ENCODE results near the gene ZDHHC12. TPM values are rescaled to one million over a fixed set of nuclear protein-coding genes. Genes with fewer than 3 reads are reported as not detected.

Gene ZDHHC12
- total RNA-seq, 1 experiment from 2014 or later: 35.2 TPM

DNA sequence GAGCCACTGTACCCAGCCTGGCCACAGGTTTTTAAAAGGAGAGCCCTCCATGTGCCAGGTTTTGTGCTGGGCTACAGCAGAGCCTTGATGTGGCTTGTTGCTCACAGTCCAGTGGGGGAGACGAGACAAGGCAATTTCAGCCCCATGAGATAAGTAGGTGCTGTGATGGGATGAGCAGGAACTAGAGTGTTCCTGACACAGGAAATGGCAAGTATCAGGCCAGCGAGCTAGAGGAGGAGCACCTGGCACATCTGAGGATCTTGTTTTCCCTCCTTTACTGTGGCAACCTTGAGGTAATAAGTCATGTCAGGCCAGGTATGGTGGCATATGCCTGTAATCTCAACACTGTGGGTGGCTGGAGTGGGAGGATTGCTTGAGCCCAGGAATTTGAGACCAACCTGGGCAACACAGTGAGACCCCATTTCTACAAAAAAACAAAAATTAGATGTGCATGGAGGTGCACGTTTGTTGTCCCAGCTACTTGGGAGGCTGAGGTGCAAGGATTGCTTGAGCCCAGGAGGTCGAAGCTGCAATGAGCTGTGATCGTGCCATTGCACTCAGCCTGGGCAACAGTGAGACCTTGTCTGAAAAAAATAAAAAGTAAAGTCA is 3.8 kb upstream of the ZDHHC12 start:
- H3K27ac ChIP-seq (ENCODE audit: low read depth, low read length, poor library complexity, severe bottlenecking): no peak overlapping the region
- H3K4me1 ChIP-seq (ENCODE audit: insufficient read depth, low read length, poor library complexity, severe bottlenecking): peaks cover 29% of the 10 kb centered on the region
- TF ChIP-seq EZH2 (IDR thresholded peaks at IDR 0.05; ENCODE audit: borderline replicate concordance, low read depth, low read length, poor library complexity, severe bottlenecking): no peak
- TF ChIP-seq, protein P1, sequence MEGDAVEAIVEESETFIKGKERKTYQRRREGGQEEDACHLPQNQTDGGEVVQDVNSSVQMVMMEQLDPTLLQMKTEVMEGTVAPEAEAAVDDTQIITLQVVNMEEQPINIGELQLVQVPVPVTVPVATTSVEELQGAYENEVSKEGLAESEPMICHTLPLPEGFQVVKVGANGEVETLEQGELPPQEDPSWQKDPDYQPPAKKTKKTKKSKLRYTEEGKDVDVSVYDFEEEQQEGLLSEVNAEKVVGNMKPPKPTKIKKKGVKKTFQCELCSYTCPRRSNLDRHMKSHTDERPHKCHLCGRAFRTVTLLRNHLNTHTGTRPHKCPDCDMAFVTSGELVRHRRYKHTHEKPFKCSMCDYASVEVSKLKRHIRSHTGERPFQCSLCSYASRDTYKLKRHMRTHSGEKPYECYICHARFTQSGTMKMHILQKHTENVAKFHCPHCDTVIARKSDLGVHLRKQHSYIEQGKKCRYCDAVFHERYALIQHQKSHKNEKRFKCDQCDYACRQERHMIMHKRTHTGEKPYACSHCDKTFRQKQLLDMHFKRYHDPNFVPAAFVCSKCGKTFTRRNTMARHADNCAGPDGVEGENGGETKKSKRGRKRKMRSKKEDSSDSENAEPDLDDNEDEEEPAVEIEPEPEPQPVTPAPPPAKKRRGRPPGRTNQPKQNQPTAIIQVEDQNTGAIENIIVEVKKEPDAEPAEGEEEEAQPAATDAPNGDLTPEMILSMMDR (conservative IDR thresholded peaks at IDR 0.05; ENCODE audit: low read depth, low read length): no peak
- H3K9me3 ChIP-seq (ENCODE audit: low read depth, low read length, poor library complexity, severe bottlenecking): no peaks in the 10 kb centered on the region
- CTCF ChIA-PET: no interaction called here
- DNase-seq (ENCODE audit: low spot score): no peak
- no TSS peak for BruUV-seq (replicated peaks)
- H3K36me3 ChIP-seq (ENCODE audit: insufficient read depth, low read length, poor library complexity, severe bottlenecking): no peaks in the 10 kb centered on the region
- intact Hi-C loops (cut with micrococcal nuclease; ENCODE audit: unreplicated experiment): no loop called here
- no peaks in the 10 kb centered on the region for H3K27me3 ChIP-seq (replicated peaks; ENCODE audit: insufficient read depth, low read depth, low read length, poor library complexity)
- H3K4me3 ChIP-seq (ENCODE audit: low read depth, low read length, poor library complexity, severe bottlenecking): no peak overlapping the region
- POLR2A ChIA-PET (ENCODE audit: low non-redundant PET): no interaction called here

DNA sequence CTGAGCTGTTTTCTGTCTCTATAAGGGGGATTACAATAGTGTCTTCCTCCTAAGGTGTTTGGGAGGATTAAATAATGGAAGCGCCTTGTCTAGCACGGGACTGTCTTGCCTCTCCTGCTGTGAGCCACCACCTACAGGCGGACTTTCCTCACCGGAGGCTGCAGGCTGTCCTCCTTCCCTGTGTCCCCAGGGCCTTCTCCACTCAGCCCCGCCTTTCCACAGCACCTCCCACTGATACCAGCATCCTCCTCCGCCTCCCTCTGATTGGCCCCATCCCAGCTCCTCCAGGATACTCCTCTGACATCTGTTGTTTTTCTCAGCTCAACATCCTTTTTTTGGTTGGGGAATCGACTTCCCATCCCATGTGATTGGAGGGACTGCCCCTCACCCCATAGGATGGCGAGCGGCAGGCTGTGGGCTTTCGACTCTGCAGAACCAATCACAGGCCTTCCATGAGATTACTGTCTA is 851 bp upstream of the ZDHHC12 start:
- peak; percentile 88 for DNase-seq (ENCODE audit: low spot score)
- intact Hi-C loops (cut with micrococcal nuclease; ENCODE audit: unreplicated experiment): no loop called here
- ChIA-PET CTCF (interaction anchor here (0.6 to 1.3 kb wide), 3 partner anchors 23 to 155 kb away, joined by 3 to 5 read pairs (median 3); partner anchors contain the start of gene PKN3), POLR2A (ENCODE audit: low non-redundant PET) (interaction anchor here (0.6 kb wide), 1 partner anchor 1436 kb away, joined by 4 read pairs; no protein-coding TSS in a partner anchor)
- no TSS peak for BruUV-seq (replicated peaks)
- H3K4me3 ChIP-seq (ENCODE audit: low read depth, low read length, poor library complexity, severe bottlenecking): peak overlapping the region; percentile 66
- H3K27ac ChIP-seq (ENCODE audit: low read depth, low read length, poor library complexity, severe bottlenecking): peak overlapping the region; percentile 67
- peaks cover 29% of the 10 kb centered on the region for H3K4me1 ChIP-seq (ENCODE audit: insufficient read depth, low read length, poor library complexity, severe bottlenecking)
- no peaks in the 10 kb centered on the region for H3K9me3 ChIP-seq (ENCODE audit: low read depth, low read length, poor library complexity, severe bottlenecking)
- peaks cover 6% of the 10 kb centered on the region for H3K36me3 ChIP-seq (ENCODE audit: insufficient read depth, low read length, poor library complexity, severe bottlenecking)
- no peak for TF ChIP-seq EZH2 (IDR thresholded peaks at IDR 0.05; ENCODE audit: borderline replicate concordance, low read depth, low read length, poor library complexity, severe bottlenecking)
- TF ChIP-seq, protein P1 (conservative IDR thresholded peaks at IDR 0.05; ENCODE audit: low read depth, low read length): no peak
- H3K27me3 ChIP-seq (replicated peaks; ENCODE audit: insufficient read depth, low read depth, low read length, poor library complexity): no peaks in the 10 kb centered on the region

DNA sequence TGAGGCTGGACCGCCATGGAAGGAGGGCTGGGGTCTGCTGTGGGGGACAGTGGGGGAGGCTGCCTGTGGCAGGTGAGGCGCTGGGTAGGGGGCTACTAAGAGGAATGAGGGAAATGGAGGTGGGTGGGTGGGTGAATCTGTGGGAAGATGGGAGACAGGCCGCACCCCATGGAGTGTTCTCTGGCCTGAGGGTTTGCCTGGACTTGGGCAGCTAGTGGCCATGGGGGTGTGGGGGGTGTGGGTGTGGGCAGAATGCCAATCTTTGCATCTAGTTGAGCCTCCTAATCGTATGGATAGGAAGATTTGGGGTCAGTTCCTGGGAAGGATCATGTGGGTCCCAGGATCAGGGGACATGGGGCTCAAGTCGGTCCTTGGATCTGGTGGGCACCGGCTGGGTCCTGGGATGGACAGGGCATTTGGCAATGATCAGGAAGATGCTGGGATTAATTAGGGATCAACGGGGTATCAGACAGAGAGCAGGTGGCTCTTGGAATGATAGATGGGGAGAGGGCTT is 518 bp downstream of the ZDHHC12 start:
- ChIA-PET CTCF (interaction anchor here (1.3 kb wide), 1 partner anchor 21 kb away, joined by 5 read pairs; the partner anchor contains the start of gene PKN3), POLR2A (ENCODE audit: low non-redundant PET) (no interaction called here)
- DNase-seq (ENCODE audit: low spot score): no peak
- Histone ChIP-seq H3K4me1 (ENCODE audit: insufficient read depth, low read length, poor library complexity, severe bottlenecking) (peaks cover 19% of the 10 kb centered on the region), H3K4me3 (ENCODE audit: low read depth, low read length, poor library complexity, severe bottlenecking) (peak overlapping the region; percentile 66), H3K9me3 (ENCODE audit: low read depth, low read length, poor library complexity, severe bottlenecking) (no peaks in the 10 kb centered on the region), H3K36me3 (ENCODE audit: insufficient read depth, low read length, poor library complexity, severe bottlenecking) (peaks cover 6% of the 10 kb centered on the region), H3K27ac (ENCODE audit: low read depth, low read length, poor library complexity, severe bottlenecking) (peak overlapping the region; percentile 55), H3K27me3 (replicated peaks; ENCODE audit: insufficient read depth, low read depth, low read length, poor library complexity) (no peaks in the 10 kb centered on the region)
- intact Hi-C loops (cut with micrococcal nuclease; ENCODE audit: unreplicated experiment): no loop called here
- BruUV-seq (replicated peaks): TSS peak; percentile 44
- TF ChIP-seq, protein P1 (conservative IDR thresholded peaks at IDR 0.05; ENCODE audit: low read depth, low read length): no peak
- TF ChIP-seq EZH2 (IDR thresholded peaks at IDR 0.05; ENCODE audit: borderline replicate concordance, low read depth, low read length, poor library complexity, severe bottlenecking): no peak

Measured in A673 (cell line).